GM21447 (cell line): Measurements from ENCODE around the gene PRUNE2.

Experiments
- ATAC-seq: cut with Tn5 transposase; IDR thresholded peaks from one replicate; pipeline ENCODE4 v1.9.1; 2021; ENCODE audit not compliant: unreplicated experiment

The PRUNE2 gene

DNA sequence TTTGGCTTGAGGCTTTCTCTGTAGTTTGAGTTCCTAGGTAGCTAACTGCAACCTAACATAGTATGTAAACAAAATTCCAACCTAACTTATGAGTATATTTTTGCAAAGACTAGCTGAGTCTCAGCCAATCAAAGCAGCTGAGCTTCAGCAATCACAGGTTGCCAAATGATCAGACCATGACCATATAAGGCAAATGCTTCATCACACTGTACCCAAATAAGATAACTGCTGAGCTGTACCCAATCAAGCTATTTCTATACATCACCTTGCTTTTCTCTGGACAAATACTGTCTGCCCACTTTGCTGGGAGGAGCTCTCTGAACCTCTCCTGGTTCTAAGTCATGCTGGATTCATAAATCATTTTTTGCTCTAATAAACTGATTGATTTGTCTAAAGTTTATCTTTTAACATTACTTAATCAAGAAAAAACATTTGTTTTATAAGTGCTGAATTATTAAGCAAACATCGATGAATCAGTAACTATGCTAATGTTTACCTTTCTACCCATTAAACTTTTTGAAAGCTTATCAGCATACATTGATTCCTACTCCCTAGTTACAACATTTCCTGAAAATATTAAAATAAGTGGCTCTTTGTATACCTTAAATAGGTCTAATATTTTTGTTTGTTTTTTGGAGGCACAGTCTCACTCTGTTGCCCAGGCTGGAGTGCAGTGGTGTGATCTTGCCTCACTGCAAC lies 271.4 kb downstream of the PRUNE2 start:
- ATAC-seq: no peak

DNA sequence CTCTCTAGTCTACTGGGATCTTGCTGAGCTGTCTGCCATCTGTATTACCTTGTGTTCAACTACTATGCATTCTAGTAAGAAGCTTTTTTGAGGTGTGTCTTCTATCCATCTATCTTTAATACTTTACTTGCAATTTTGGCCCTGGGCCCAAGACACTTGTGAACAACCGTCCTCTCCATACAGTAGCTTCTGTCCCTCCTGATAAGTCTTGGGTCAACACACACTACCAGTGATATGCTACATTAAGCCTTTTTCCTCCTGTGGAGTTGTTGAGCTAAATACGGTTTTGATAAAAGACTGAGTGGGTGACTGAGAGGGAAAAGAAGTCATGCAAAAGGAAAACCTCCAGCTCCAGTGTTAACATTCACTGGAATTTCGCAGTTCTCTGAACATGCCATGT lies 275.0 kb downstream of the PRUNE2 start:
- ATAC-seq: no peak

DNA sequence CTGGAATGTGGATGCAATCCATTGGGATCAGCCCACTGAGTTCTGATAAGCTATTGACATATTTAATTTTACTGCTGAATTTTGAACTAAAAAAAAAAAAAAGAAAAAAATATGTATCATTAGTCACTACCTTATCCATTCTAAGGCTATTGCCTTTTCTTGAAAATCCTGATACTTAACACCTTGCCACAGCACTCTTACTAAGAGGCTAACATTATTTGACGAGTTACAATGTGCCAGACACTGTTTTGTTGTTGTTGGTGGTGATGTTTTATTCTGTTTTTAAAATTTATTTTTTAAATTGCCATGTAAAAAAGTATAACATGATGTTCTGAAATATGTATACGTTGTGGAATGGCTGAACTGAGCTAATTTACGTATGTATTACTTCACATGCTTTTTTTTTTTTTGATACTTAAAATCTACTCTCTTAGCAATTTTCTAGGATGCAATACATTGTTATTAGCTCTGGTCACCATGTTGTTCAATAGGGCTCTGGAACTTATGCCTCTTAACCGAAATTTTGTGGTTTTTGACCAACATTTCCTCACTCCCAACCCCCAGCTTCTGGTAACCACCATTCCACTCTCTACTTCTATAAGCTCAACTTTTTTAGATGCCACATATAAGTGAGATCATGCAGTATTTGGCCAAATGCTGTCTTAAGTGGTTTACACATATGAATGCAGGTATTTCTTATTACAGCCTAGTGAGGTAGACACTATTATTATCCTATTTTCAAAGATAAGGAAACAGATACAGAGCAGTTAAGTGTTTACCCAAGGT lies 276.5 kb downstream of the PRUNE2 start:
- no peak for ATAC-seq

DNA sequence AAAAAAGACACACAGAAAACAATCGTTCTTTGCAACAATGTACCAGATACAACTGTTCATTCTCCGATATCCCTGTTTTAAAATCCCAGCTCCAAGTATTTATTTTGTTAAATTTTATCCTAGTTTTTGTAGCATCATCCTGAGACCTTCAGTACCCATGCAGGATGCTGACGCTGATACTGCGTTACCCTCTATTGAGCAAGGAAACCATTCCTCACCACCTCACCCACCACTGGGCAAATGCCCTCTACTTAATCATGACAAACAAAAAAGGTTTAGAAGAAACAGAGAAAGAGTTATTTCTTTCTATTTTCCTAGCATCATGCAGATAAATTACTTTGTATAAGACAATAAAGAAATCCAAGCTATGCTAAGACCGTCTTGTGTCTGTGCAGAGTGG lies 277.8 kb downstream of the PRUNE2 start:
- no peak for ATAC-seq

DNA sequence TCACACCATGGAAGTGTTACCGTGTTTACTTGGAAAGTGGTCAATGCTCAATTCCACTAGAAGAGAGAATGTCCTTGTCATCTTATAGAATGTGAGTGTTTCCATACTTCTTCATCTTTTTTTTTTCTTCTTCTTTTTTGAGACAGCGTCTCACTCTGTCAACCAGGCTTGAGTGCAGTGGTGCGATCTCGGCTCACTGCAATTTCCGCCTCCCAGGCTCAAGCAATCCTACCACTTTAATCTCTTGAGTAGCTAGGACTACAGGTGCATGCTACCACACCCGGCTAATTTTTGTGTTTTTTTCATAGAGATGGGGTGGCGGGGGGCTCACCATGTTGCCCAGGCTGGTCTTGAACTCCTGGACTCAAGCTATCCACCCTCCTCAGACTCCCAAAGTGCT lies 278.9 kb downstream of the PRUNE2 start:
- no peak for ATAC-seq

DNA sequence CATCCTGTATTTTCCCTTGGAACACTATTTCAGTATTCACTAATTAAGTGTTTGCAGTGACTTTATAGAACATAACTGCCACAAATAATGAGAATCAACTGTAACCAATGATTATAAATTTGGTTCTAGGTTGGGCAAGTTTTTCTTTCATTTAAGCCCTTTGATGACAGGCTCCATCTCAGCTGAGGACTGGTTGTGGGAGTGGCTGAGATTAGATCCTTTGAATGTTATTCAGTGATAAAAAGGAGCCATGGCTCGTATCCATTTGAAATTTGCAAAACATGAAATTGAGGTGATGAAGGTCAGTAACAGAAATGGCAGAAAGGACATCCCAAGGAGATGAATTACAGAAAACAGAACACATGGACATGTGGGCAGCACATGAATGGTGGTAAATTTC lies 279.8 kb downstream of the PRUNE2 start:
- ATAC-seq: no peak

DNA sequence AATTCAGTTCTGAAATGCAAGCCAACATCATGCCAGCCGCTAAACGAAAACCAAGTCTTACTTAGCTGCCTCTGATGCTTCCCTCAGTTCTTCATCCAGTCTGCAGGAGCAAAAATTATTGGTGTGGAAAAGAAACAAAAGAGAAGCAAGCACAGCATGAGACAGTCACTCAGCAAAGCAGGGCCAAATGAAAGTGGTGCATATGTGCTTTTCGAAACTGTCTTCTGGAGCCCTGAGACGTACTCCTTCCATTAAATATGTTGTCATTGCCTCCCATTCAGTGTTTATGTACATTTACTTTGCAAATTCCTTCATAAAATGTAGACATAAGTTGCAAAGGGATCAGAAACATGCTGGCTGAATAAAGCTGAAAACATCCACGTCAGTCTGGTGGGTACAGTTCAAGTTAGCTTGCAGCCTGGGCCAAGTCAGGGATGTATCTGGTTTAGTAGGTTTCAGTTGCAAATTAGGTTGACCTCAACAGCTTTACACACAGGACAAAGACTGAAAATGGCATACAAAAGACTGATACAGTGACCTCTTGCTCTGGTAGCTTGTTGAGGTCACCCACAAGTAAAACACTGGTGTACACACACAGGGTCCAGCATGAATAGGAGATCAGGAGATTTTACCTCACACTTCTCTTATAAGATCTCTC lies 281.4 kb downstream of the PRUNE2 start:
- ATAC-seq: peak; percentile 97

DNA sequence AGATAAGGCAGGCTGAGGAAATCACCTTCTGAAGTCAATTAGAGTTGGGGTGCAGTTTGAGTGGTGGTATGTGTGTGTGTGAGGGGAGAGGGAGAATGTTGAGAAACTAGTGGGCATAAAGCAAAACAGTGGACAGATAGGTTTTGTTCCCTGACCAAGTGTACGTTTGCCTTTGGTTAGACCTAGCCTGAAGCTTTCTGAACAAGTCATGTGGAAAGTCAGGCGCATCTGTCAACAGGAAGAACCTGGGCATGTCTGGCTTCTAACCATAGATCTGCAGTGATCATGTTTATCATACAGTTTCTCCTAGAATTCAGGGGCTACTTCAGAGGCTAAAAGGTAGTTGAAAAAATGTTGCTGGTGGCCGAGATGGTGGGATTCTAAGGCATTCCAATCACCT lies 284.9 kb downstream of the PRUNE2 start:
- ATAC-seq: no peak

DNA sequence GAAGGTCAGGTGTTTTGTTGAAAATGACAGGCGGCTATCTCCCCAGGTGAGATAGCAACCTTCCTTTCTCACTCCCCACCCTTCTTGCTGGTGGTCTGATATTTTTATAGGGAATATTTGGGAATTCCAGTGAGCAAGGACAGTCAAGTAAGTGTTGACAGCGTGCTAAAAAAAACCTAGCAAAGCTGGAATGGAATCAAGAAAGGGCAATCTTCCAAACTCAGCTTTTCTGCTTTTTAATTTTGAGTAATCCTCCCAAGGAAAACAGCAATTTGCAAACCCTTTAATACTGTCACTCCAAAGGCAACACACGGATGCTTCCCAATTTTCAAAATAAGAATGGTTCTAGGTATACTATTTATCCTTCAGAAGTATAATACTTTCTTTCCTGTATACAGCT lies 285.3 kb downstream of the PRUNE2 start:
- ATAC-seq: no peak

DNA sequence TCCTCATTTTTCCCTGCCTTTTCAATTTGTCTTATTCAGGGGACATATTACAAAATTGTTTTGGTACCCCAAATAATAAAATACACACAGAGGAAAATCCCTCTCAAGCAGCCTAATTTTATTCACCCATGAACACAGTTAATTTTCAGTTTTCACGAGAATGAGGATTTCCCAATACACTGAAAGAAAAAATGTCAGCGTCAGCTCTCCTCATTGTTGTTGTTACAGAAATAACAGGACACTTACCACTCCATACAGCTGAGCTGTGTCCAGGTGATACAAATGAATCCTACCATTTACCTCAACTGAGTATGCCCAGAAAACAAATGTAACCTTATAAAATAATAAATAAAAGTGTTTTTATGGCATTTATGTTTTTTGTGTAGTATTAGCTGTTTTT lies 286.3 kb downstream of the PRUNE2 start:
- ATAC-seq: no peak

DNA sequence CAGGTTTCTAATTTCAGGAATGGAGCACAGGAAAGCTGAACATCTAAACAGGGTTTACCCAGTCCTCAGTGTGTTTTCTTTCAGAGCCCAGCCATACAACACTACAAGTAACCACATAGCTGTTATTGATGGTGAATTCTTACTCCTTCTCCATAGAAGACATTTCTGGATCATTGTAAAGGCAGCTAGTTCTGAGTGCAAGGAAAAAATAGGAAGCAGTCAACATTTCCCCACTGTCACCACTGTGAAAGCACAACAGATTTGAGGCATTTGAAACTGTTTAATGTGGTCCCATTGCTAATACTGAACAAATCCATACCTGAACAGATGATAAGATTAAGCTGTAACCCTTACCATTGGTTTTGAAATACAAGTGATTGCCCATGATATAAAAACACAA lies 286.7 kb downstream of the PRUNE2 start:
- ATAC-seq: no peak

DNA sequence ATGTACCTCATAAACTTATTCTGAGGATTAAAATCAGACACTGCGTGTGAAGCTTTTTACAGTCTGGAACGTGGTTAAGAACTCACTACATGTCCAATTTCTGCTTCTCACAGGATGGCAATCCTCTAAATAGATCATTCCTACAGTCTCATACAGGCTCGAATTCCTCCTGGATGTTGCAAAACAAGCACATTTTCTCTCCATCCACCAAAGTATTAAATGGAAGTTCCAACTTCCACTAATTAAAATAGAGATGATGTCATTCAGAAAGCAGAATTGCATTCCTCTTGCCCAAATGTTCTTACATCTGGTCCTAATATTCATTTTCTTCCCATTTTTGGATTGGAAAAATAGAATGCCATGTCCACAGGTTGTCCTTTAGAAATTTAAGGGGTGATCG lies 287.2 kb downstream of the PRUNE2 start:
- ATAC-seq: no peak

DNA sequence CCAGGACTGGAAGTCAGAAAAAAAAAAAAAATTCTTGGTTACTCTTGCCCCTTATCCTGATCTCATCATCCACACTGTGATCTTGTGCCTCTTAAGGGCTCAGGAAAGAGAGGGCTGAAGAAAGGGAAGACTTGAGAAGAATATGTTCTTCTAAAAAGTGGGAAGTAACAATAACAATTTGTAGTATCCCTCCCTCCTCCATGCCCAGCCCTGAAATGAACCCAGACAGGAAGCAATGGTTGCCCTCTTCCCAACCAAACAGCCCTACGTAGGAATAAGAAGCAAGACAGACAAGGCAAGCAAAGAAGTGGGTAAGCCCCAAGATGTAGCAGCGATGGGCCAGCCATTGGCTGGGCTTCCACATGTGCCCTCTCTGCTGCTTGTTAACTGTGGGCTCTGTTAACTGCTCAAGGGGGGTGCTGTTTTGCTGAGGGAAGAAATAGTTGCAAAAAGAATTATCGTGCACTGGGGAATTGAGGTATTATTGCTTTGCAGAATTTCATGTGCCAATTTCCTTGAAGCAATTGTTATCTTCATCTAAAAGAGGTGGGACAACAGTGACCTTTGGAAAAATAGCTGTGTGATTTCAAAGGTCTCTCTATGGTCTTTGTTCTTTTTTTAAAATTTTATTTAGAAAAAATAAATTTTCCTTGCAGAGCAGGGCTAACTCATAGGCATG lies 288.3 kb downstream of the PRUNE2 start:
- ATAC-seq: no peak

DNA sequence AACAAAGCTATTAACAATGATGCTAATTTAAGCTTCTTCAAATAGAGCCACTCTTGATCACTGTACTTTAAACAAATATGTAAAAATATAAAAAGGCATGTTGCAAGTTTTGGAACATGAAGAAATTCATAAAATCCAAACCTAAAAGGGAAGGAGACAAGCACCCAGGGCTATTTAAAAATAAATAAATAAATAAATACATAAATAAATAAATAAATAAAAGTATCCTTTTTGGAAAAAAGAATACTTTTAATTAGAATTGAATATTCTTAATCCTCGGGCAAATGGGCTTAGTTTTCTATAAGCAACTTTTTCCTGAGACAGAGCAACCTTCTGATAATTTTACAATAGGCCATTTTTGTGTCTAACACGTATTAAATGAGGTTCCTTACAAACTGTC lies 289.1 kb downstream of the PRUNE2 start:
- no peak for ATAC-seq

DNA sequence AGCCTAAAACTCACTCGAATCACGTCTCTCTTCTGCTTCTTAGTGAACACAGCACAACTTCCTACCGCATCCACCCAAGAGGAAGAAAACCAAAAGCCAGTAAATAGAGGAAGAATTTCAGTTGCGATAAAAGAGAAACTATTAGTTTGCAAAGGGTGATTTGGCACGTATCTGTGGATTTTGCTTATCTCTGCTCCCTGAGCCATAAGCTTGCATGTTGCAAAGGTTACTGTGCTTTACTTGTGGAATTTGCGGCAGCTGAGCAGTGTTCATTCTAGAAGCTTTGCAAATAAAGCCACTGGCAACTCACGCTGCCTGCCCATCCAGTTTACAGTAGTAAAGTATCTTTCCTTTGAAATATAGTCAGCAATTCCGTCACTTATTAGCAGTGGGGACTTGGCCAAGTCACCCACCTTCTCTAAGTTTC lies 290.7 kb downstream of the PRUNE2 start:
- no peak for ATAC-seq

DNA sequence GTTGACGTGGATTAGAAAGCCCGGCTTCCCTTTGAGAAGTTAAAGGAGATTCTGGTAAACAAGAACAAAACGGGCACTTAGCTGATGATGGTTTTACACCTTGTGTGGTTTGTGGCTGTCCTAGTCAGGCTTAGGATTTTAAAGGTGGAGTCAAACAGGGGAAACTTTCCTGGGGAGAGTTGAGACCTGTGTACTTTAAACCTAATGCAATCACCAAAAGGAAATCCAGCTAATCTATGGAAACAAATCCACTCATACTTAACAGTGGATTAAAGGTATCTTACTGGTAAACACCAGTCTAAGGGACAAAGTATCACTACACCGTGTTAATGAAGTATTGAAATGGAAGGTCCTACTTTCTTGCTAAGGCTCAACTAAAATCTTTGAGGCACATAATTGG lies 291.9 kb downstream of the PRUNE2 start:
- no peak for ATAC-seq

DNA sequence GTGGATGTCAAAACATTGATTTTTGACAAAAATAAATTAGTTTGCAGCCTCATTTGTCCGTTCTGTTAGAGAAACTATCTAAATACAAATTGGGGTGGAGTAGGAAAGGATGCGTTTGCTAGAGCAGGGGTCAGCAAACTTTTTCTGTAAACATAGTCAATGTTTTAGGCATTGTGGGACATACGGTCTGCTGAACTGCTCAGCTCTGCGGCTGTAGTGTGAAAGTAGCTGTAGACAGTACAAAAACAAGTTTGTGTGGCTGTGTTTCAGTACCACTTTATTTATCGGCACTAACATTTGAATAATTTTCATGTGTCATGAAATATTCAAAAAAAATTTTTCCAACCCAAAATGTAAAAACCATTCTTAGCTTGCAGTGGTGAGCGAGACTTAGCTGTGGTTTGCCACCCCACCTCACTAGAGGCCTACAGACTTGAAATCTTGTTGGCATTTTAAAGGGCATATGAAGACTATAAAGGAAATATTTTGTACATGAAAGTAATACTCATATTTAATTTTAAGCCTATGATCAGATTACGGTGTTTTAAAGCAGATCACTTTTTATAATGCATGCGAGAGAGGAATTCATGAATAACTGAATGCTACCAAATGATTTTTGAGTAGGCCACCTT lies 292.6 kb downstream of the PRUNE2 start:
- ATAC-seq: no peak

DNA sequence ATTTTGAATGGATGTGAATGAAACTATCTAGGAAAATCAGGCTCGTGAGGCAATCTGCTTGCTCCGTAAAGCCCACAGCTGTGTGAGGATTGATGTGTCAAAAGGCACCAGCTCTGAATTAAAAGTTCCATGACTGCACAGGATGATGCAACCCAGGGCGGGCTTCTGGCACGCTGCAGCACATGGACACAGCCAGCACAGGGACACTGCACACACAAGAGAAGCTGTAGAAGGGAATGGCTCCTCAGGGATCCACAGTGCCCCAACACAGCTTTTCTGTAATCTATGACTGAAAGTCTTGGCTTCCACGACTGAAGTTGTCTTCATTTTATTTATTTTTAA lies 295.9 kb downstream of the PRUNE2 start:
- ATAC-seq: no peak

DNA sequence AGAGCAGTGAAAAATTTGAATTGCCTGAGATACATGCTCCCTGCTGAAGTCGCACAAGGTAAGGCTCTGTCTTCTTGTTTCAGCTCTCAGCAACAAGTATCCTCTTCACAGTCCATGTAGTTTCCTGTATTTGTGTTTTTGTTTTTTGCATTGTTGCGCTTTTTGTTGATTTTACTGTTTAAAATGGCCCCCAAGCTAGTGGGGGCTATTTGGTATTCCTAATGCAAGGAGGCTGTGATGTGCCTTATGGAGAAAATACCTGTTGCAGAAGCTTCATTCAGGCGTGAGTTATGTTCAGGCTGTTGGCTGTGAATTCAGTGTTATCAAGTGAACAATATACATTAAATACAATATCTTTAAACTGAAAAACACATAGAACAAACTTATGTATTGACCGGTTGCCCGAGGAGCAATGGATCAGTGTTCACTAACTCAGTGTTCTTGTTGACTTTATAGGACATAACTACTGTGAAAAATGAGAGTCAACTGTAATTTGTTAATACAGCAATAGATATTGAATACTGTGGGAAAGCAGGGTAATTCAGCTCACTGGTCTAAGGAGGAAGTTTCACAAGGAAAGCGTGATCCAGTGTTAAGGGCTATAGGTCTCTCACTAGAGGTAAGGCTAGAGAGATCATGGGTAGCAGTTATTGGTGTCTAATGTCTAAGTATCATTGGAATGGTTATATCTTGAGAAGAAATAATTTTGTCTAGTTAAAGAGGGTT lies 296.5 kb downstream of the PRUNE2 start:
- ATAC-seq: no peak

DNA sequence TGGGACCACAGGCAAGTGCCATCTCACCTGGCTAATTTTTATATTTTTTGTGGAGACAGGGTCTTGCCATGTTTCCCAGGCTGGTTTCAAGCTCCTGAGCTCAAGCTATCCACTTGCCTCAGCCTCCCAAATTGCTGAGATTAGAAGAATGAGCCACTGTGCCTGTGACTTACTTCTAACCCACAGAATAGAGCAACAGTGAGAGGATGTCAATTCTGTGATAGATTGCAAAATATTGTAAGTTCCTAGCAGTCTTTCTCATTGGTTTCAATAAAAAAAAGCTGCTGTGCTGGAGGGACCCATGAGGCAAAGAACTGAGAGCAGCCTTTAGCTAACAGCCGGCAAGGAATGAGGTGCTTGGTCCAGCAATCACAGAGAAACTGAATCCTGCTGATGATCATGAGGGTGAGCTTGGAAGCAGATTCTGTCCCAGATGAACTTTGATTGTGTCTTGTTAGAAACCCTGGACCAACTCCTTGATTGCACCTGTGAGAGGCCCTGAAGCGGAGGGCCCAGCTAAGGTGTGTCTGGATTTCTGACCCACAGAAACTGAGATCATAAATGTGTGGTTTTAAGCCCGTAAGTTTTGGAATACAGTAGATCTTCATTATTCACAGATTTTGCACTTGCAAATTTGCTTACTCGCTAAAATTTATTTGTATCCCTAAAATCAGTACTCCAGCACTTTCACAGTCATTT lies 297.2 kb downstream of the PRUNE2 start:
- ATAC-seq: no peak
